DMS53 (cell line): ENCODE data around the gene ADORA2A.

Experiments used
- DNase-seq: peaks from one replicate; lab custom pipeline; 2025; lab: John Stamatoyannopoulos, UW

Gene ADORA2A

DNA sequence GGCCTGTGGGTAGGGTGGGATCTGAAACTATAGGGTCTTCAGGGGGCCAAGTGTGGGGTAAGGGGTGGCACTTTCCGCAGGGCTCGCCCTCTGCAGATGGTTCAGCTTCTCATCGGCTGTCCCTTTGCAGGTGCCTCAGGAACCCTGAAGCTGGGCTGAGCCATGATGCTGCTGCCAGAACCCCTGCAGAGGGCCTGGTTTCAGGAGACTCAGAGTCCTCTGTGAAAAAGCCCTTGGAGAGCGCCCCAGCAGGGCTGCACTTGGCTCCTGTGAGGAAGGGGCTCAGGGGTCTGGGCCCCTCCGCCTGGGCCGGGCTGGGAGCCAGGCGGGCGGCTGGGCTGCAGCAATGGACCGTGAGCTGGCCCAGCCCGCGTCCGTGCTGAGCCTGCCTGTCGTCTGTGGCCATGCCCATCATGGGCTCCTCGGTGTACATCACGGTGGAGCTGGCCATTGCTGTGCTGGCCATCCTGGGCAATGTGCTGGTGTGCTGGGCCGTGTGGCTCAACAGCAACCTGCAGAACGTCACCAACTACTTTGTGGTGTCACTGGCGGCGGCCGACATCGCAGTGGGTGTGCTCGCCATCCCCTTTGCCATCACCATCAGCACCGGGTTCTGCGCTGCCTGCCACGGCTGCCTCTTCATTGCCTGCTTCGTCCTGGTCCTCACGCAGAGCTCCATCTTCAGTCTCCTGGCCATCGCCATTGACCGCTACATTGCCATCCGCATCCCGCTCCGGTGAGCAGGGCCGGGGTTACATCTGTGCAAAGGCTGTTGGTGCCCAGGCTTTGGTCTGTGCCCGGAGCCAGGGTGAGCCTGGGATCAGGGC lies 5.8 kb downstream of the ADORA2A start:
- no peak for DNase-seq

DNA sequence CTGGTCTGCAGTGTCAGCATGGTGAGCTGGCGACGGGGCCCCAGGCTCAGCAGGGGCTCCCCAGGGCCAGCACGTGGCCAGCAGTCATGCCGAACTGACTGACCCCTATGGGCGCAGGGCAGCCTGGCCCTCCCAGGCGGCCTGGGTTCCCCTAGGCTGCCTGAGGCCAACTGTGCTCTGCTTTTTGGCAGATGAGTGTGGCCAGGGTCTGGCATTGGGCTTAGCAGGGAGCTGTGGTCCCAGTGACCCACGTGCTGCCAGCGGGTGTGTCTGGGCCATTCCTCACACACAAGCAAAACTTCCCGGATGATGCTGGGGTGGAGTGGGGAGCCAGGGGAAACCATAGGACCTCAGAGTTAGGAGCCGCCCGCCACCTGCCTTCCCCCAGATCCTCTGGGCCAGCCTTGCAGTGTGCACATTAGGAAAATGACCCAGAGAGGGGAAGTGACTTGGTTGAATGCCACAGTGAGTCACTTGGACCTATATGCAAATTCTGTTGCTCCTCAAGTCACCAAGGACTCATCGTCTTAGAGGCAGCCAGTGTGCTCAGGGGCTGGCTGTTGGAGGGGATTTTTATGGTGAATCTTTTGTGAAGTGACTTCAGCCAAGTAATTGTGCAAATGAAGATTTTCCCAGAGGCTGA lies 6.5 kb downstream of the ADORA2A start:
- DNase-seq, result no peak

DNA sequence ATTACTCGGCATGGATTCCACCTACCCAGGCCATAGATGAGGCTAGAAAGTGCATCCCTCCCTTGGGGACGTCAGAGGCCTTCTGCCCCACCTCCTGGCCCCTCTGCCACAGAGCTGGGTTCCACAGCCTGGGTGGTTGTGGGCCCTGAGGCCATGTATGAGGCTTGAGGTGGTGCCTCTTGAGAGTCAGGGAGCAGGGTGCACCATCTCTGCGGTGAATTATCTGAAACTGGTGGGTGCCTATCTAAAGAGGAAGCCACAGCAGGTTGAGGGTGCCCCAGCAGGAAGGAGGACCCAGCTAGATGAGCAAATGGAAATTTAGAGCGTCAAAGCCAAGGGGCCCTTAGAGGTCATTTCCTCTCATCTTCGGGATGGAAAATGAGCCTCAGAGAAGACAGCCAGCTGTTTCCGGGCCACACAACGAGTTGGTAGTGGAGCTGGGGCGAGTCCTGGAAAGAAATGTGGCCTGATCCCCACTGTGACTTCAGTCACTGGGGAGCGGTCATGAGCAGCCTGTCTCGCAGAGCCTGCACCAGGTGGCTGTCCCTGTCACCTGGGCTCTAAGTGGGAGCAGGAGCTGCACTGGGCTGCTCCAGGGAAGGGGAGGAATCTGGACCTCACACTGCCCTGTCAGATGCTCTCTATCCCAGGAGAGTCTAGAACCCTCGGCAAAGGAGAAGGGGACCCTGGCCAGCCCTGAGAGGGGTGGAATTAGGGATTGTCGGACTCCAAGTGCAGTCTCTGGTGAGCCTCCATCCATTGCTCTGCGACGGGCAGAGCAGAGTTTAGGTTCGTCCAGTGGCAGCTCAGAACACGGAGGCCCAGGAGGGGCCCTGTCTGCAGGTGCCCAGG lies 7.3 kb downstream of the ADORA2A start:
- no peak for DNase-seq

DNA sequence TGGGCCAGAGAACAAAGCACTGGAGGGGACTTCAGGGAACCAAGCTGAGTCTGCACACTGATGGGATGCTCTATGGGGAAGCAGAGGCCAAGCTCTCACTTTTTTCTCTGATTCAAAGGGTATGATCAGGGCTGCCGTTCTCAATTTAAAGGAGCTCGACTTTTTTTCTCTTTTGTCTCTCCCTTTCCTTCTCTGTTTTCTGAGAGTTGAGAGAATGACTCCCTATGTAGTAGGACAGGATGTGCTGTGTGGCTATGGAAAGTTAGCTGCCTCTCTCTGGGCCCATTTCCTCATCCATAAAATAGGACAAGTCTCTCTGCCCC lies 7.9 kb downstream of the ADORA2A start:
- no peak for DNase-seq

DNA sequence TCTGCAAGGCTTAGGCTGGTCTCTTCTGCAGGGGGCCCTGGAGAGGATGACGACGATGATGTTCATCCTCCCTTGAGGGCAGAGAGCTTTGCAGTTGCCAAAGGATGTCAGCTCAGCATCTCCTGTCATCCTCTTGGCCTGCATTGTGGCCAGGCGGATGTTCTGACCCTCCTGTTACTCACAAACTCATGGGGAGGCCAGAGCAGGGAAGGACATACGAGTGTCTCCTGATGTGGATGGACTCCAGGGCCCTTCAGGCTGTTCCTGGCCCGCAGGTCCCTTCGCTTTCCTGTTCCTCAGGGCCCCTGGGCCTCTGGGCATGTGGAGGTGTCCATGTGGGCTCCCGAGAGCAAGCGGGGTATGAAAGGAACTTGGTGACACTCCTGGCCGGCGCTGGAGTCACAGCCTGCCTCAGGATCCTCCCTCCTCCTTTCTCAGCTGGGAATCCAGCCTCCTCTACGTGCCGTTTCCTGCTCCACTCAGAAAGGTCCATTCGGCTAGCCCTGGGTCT lies 8.5 kb downstream of the ADORA2A start:
- no peak for DNase-seq

DNA sequence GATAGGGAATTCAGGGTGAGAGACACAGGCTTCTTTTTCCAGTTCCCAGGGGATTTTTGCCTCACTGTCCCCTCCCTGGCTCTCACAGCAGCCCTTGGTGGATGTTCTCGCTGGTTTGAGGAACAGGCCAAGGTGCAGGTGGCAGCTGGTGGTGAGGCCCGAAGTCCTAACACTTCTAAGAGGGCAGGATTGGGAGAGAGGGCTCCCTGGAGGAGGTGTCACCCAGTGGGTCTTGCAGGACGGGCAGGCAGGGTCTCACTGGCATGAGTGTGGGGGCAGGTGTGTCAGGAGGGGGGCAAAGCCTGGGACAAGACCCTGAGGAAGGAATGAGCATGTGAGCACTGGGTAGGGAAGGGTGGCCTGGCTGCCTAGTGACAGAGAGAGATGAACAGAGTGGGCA lies 9.2 kb downstream of the ADORA2A start:
- no peak for DNase-seq

DNA sequence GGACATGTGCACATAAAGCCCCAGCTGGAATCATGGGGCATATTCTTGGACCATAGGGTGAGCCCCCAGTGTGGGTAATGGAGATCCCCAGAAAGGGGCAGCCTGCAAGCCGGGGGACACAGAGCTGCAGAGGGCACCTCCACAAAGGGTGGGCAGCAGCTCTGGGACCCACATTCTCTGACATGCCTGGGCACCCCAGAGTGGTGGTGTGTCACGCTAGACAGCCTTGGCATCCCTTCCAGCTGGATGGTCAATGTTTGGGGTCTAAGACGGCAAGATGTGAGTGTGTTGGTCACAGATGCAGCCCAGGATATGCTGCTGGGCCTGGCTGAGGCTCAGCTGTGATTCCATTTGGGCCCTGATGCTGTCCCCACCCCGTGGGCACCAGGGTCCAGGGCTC lies 9.7 kb downstream of the ADORA2A start:
- DNase-seq, result no peak

DNA sequence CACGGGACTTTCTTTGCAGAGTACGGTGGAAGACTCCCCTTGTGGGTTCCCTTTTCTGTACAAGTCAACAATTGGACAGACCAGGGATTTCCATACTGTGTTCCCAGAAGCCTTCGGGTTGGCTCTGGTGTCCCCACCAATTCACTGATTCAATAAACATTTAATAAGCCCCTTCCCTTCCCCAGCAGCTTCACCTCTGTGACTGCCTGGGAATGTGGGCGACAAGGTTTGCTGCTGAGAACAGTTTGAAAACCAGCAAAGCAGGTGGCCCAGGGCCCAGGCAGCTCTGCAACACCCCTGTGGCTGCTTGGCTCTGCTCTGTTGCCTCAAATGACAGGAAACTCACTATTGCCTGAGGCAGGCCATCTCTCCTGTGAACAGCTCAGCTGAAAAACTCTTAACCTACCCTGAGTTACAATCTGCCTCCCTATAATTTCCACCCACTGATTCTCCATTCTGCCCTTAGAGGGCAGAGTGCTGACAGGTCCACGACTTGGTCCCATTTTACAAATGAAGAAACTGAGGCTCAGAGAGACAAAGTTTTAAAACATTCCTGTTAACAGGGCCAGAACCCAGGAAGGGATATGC lies 10.4 kb downstream of the ADORA2A start:
- no peak for DNase-seq

DNA sequence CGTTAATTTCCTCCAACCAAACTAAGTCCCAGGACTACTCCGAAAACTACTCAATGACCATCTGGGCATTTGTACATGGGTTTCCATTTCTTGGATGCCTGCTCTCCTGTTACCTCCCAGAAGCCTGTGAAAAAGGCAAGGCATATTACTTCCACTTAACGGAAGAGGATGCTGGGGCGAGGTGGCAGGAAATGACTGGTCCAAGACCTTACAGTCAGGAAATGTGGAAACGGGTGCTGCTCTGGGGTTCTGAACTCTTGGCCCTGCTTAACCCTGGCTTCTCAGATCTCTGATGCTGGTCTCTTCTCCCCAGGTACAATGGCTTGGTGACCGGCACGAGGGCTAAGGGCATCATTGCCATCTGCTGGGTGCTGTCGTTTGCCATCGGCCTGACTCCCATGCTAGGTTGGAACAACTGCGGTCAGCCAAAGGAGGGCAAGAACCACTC lies 12.9 kb downstream of the ADORA2A start:
- no peak for DNase-seq

DNA sequence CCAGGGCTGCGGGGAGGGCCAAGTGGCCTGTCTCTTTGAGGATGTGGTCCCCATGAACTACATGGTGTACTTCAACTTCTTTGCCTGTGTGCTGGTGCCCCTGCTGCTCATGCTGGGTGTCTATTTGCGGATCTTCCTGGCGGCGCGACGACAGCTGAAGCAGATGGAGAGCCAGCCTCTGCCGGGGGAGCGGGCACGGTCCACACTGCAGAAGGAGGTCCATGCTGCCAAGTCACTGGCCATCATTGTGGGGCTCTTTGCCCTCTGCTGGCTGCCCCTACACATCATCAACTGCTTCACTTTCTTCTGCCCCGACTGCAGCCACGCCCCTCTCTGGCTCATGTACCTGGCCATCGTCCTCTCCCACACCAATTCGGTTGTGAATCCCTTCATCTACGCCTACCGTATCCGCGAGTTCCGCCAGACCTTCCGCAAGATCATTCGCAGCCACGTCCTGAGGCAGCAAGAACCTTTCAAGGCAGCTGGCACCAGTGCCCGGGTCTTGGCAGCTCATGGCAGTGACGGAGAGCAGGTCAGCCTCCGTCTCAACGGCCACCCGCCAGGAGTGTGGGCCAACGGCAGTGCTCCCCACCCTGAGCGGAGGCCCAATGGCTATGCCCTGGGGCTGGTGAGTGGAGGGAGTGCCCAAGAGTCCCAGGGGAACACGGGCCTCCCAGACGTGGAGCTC lies 13.5 kb downstream of the ADORA2A start:
- no peak for DNase-seq

DNA sequence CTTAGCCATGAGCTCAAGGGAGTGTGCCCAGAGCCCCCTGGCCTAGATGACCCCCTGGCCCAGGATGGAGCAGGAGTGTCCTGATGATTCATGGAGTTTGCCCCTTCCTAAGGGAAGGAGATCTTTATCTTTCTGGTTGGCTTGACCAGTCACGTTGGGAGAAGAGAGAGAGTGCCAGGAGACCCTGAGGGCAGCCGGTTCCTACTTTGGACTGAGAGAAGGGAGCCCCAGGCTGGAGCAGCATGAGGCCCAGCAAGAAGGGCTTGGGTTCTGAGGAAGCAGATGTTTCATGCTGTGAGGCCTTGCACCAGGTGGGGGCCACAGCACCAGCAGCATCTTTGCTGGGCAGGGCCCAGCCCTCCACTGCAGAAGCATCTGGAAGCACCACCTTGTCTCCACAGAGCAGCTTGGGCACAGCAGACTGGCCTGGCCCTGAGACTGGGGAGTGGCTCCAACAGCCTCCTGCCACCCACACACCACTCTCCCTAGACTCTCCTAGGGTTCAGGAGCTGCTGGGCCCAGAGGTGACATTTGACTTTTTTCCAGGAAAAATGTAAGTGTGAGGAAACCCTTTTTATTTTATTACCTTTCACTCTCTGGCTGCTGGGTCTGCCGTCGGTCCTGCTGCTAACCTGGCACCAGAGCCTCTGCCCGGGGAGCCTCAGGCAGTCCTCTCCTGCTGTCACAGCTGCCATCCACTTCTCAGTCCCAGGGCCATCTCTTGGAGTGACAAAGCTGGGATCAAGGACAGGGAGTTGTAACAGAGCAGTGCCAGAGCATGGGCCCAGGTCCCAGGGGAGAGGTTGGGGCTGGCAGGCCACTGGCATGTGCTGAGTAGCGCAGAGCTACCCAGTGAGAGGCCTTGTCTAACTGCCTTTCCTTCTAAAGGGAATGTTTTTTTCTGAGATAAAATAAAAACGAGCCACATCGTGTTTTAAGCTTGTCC lies 14.3 kb downstream of the ADORA2A start:
- DNase-seq, result no peak

DNA sequence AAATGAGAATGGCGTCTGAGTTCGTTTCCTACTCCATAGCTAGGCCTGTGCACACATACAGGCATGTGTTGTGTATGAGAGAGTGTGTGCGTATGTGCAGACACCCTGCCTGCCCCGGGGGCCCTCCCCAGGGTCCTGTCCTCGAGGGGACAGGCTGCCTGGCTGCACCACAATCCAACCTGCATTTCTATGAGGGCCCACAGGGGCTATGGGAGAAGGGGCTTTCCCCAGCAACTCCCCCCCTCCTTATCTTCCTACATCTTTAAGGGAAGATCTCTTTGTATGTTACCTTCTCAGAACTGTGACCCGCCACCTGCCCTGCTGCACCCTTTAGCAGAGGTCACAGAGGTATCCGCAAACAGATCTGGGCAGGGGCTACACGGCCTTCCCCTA lies 14.9 kb downstream of the ADORA2A start:
- DNase-seq, result no peak

DNA sequence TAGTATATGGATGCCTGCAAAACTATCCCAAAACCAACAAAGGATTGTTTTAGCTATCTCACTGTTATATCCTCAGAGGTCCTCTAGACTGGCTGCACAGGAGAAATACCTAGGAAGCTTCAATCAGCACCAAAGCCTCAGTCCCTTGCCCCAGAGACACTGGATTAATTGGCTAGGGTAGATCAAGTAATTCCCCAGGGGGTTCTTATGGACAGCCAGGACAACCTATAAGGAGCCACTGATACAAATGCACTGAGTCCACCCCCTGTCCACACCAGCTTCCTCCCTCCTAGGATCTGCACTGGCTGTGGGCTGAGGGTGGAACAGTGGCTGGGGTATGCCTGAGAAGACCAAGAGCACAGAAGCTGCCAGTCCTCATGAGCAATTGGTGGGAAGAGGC lies 16.3 kb downstream of the ADORA2A start:
- DNase-seq, result no peak

DNA sequence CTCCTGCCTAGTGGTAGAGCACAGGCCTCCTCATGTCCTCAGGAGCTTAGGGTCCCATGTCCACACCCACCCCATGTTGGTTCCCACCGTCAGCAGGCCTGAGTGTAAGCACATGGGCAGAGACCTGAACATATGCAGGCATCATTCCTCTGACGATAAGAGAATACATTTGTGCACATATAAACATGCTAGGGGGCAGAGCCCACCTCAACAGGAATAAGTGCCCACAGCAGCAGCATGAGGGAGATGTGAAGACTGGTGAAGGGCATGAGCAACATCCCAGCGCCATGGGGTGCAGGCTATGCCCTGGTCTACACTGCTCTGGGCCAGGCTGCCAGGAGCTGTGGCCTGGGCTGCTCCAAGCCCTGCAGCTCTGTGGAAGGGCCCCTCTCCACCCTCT lies 16.9 kb downstream of the ADORA2A start:
- no peak for DNase-seq

DNA sequence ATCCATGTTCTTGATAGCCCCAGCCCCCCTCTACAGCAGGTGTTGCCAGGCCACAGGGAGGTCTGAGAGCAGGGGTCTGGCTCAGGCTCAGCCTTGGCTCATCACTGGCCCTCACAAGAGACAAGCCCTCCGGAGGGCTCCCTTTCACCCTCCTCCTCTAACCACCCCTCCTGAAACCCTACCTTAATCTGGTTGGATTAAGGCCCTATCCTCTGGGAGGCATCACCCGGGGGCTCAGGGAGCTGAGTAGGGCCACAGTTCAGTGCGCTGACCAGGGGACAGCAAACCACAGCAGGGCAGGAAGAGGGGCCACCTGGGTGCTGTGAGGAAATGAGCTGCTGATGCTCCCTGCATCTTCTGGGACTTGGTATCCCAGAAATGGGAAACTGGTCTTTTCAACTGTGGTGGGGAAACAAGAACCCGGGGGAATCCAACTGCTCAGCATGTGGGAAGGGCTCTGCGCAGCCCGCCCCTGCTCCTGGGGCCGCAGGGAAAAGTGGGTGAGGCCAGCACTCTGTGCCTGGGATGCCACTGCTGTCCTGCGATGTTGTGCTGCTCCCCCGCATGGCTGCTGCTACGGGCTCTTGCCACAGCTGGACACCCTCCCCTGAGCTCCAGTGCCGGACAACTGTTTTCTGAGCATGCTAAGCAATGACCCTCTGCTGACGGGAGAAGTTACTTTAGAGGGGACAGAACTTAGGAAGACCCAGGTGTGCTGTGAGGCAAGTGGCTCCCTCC lies 17.5 kb downstream of the ADORA2A start:
- no peak for DNase-seq

DNA sequence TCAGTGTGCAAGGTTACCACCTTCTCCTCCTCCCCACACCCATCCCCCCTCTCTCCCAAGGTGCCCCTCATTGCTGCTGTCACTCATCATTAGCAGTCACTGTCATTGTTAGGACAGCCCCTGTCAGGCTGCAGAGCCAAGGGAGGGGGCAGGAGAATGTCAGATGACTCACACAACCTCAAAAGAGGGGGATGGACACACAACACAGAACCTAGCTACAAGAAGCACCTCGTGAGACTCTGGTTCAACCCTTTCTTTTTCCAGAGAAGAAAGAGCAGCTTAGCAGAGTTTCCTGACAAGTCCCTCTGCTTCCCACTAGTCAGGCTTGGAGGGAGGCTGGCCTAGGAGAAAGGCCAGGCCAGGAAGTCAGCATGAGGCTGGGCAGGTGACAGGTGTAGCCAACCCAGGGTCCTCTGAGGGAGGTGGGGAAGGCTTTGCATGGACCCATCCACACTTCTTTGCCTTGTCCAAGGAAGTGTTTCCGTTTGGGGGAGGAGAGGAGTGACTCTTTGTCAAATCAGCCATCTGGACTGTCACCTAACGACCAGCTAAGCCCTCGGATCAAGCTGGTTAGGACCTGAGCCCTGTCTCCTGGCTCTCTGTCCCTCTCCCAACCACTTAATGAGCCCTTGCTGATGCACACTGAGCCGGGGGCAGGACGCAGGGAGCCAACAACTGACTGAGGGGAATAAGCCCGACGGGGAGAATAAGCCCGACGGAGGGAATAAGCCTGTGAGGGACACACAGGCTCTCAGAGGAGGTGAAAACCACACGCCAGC lies 18.3 kb downstream of the ADORA2A start:
- no peak for DNase-seq

DNA sequence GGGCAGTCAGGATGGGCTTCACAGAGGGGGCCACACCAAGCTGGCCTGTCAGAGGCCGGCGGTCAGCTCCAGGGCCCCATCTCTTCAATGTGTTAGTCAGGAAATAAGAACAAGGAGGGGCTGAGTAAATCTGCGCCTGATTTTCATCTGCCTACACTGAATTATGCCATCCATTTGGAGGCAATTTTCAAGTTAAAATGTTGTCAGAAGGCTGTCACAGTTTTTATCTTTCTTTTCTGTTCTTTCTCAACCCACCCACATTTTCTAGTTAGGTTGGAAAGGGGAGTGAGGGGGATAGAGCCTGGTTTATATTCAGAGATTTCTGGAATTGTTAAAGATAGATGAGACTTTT lies 18.8 kb downstream of the ADORA2A start:
- DNase-seq, result no peak

DNA sequence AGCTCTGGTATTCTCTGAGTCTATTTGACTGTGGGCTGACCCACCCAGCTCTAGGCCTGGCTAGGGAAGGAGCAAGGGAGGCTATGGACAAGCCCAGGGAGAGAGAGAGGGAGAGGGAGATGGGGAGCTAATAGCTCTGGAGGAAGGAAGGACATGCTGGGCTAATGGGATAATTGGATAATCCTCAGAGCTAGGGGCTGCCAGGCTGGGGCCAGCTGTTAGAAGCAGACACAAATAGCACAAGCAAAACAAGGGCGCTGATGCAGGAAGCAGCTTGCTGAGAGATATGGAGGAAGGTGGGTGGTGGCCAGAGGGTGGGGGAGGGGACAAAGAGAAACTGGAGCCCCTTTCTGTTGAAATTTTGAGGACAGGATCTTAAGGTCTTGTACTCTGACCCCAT lies 23.2 kb downstream of the ADORA2A start:
- DNase-seq, result no peak

DNA sequence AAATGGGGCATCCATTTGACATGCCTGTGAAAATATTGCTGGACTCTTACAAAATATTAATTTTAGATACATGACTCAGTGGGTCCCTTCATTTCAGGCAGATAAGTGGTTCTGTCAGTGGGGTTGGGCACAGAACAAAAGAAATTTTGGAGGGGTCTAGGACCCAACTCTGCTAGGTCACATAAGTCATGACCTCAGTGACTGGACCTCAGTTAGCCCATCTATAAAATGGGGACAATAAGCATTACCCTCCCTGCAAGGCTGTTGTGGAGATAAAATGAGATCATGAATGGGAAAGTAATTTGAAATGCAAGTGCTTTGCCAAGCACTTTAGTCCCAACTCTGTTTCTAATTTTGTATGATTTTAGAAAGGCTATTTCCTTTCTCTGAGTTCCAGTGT lies 23.8 kb downstream of the ADORA2A start:
- DNase-seq, result no peak
